ENCODE measurements around the gene HEY2.

DNA sequence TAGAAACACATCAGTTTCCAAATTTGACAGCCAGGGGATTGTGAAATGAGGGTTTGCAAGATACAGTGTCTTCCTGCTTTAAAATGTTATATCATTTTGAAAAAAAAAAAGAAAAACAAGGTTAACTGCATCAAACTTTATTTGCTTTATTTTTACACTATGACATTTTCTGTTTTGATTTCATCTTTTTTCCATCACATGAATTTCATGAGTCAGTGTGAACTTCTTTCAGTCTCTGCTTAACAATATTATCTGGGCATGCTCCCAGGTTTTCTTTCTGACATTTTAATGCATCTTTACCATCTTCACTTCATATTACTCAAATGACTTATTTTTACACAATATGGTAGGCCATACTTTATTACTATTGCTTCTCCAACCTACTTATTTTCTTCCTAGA lies 43.2 kb downstream of the HEY2 start:
- TF ChIP-seq SMC3 (IDR thresholded peaks at IDR 0.05; ENCODE audit: borderline replicate concordance, low read length) (no peak), NRF1 (conservative IDR thresholded peaks at IDR 0.05; ENCODE audit: low read depth, low read length) (no peak), ZNF384 (IDR thresholded peaks at IDR 0.05; ENCODE audit: borderline replicate concordance, low read depth, low read length) (no peak)
- TF ChIP-seq, protein P1, sequence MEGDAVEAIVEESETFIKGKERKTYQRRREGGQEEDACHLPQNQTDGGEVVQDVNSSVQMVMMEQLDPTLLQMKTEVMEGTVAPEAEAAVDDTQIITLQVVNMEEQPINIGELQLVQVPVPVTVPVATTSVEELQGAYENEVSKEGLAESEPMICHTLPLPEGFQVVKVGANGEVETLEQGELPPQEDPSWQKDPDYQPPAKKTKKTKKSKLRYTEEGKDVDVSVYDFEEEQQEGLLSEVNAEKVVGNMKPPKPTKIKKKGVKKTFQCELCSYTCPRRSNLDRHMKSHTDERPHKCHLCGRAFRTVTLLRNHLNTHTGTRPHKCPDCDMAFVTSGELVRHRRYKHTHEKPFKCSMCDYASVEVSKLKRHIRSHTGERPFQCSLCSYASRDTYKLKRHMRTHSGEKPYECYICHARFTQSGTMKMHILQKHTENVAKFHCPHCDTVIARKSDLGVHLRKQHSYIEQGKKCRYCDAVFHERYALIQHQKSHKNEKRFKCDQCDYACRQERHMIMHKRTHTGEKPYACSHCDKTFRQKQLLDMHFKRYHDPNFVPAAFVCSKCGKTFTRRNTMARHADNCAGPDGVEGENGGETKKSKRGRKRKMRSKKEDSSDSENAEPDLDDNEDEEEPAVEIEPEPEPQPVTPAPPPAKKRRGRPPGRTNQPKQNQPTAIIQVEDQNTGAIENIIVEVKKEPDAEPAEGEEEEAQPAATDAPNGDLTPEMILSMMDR (IDR thresholded peaks at IDR 0.05 in 2 of 3, conservative IDR thresholded peaks at IDR 0.05 in 1 of 3; ENCODE audit: control insufficient read depth in 2 of 3, extremely low read depth in 1 of 3, insufficient read depth in 1 of 3, low read depth in 3 of 3, low read length in 3 of 3), result no peak
